HL-60 (cell line): ENCODE data around the gene BLOC1S1.

Experiments used
- CTCF ChIP-seq: IDR thresholded peaks from one replicate; pipeline ENCODE4 v1.5.1; 2011; ENCODE audit warnings: low read length, control low read depth, inconsistent platforms; ENCODE audit not compliant: insufficient read depth
- POLR2AphosphoS5 ChIP-seq: IDR thresholded peaks from 2 replicates; pipeline ENCODE4 v1.6.1; 2012; ENCODE audit warnings: low read depth
- REST ChIP-seq: IDR thresholded peaks from 2 replicates; pipeline ENCODE4 v1.6.1; 2012; ENCODE audit warnings: low read depth; ENCODE audit not compliant: insufficient replicate concordance
- SPI1 ChIP-seq: IDR thresholded peaks from 2 replicates; pipeline ENCODE4 v1.6.1; 2012; ENCODE audit warnings: low read depth, mild to moderate bottlenecking, borderline replicate concordance

- TF ChIP-seq CTCF = no peak
- TF ChIP-seq SPI1 = no peak
- no peak for TF ChIP-seq POLR2AphosphoS5
- no peak for TF ChIP-seq REST
Observed at GRCh38 chr12:55700255-55701018, 15.4 kb upstream of the BLOC1S1 start.
